A673 (cell line): ENCODE results near the gene FAM20A. TPM values are rescaled to one million over a fixed set of nuclear protein-coding genes. Genes with fewer than 3 reads are reported as not detected.

Experiments used
- BruUV-seq: library from RNA; stranded (reverse); fragments of 400-500 nt; replicated peaks from 2 replicates; lab custom pipeline; 2021; lab: Mats Ljungman, UMichigan
- CTCF ChIA-PET: fragments of 300-600 bp; sonication (Branson Sonifier 250); formaldehyde crosslinking; loops from one replicate; lab custom pipeline; 2022; ENCODE audit warnings: antibody characterized with exemption; lab: Charles Lee
- POLR2A ChIA-PET: fragments of 300-600 bp; sonication (Branson Sonifier 250); formaldehyde crosslinking; loops from one replicate; lab custom pipeline; 2022; ENCODE audit warnings: antibody characterized with exemption; ENCODE audit not compliant: low non-redundant PET; lab: Charles Lee
- DNase-seq: peaks from one replicate; pipeline ENCODE4 v3.0.0-alpha.2; 2015; ENCODE audit warnings: low spot score
- H3K27ac ChIP-seq: fragments of 200-600 bp; sonication (generic); 2 replicates; pipeline ENCODE4 v1.5.1; 2016; ENCODE audit warnings: mixed run types, low read depth, mild to moderate bottlenecking, mixed read lengths, antibody characterized with exemption, low read length; ENCODE audit not compliant: poor library complexity, severe bottlenecking
- H3K27me3 ChIP-seq: fragments of 200-600 bp; sonication (generic); replicated peaks from 2 replicates; pipeline ENCODE4 v1.6.1; 2017; ENCODE audit warnings: mixed run types, low read depth, mild to moderate bottlenecking, mixed read lengths, antibody characterized with exemption, low read length; ENCODE audit not compliant: insufficient read depth, poor library complexity
- H3K36me3 ChIP-seq: fragments of 200-600 bp; sonication (generic); 2 replicates; pipeline ENCODE4 v1.6.1; 2016; ENCODE audit warnings: mixed run types, mild to moderate bottlenecking, mixed read lengths, antibody characterized with exemption, low read length; ENCODE audit not compliant: insufficient read depth, poor library complexity, severe bottlenecking
- H3K4me1 ChIP-seq: fragments of 200-600 bp; sonication (generic); 2 replicates; pipeline ENCODE4 v1.6.1; 2017; ENCODE audit warnings: mixed run types, mild to moderate bottlenecking, mixed read lengths, antibody characterized with exemption, low read length; ENCODE audit not compliant: insufficient read depth, poor library complexity, severe bottlenecking
- H3K4me3 ChIP-seq: fragments of 200-600 bp; sonication (generic); 2 replicates; pipeline ENCODE4 v1.5.1; 2016; ENCODE audit warnings: low read depth, mixed run types, mild to moderate bottlenecking, mixed read lengths, low read length; ENCODE audit not compliant: poor library complexity, severe bottlenecking
- H3K9me3 ChIP-seq: fragments of 200-600 bp; sonication (generic); 2 replicates; pipeline ENCODE4 v1.6.1; 2016; ENCODE audit warnings: mixed run types, low read depth, mild to moderate bottlenecking, mixed read lengths, antibody characterized with exemption, low read length; ENCODE audit not compliant: poor library complexity, severe bottlenecking
- EZH2 ChIP-seq: fragments of 200-600 bp; sonication (generic); IDR thresholded peaks from 2 replicates; pipeline ENCODE4 v1.6.1; 2017; ENCODE audit warnings: borderline replicate concordance, low read depth, mild to moderate bottlenecking, mixed read lengths, antibody characterized with exemption, low read length; ENCODE audit not compliant: poor library complexity, severe bottlenecking
- intact Hi-C: fragments of 100-400 bp; cut with micrococcal nuclease; formaldehyde crosslinking; loops from one replicate; pipeline ENCODE4 v1.10.0; 2022; ENCODE audit not compliant: unreplicated experiment
- total RNA-seq: library from RNA; stranded (reverse); gene quantifications from 2 replicates; pipeline ENCODE4 v1.2.3, GENCODE V29; 2021
- TF ChIP-seq, protein P1 (sequence below): fragments of 300-800, 200-600 bp; sonication (generic); conservative IDR thresholded peaks from 2 replicates; pipeline ENCODE4 v1.5.1; 2017; ENCODE audit warnings: low read depth, mild to moderate bottlenecking, antibody characterized with exemption, low read length, moderate library complexity, mixed read lengths

FAM20A gene
- total RNA-seq, 1 experiment from 2014 or later: not detected

DNA sequence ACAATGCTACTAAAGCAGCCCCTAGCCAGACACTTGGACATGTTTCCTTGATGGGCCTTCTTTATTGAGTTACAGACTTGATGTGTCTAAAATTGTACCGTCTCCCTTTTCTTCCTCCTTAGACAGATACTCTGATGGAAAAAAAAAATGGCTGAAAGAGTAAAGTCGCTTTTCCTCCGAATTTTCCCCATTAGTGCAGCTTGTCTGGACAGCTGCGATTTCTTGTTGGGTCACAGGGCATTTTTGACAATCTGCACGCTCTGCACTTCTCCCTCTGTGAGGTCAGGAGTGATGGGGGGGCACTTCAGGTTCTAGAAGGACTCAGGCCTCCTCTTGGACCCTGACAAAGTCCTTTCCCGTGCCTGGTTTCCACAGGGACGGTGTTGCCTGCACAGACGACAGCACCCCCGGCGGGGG lies 89.9 kb downstream of the FAM20A start:
- no TSS peak for BruUV-seq
- H3K4me3 ChIP-seq: peak overlapping the region; percentile 88
- no peak for TF ChIP-seq EZH2
- TF ChIP-seq, protein P1, sequence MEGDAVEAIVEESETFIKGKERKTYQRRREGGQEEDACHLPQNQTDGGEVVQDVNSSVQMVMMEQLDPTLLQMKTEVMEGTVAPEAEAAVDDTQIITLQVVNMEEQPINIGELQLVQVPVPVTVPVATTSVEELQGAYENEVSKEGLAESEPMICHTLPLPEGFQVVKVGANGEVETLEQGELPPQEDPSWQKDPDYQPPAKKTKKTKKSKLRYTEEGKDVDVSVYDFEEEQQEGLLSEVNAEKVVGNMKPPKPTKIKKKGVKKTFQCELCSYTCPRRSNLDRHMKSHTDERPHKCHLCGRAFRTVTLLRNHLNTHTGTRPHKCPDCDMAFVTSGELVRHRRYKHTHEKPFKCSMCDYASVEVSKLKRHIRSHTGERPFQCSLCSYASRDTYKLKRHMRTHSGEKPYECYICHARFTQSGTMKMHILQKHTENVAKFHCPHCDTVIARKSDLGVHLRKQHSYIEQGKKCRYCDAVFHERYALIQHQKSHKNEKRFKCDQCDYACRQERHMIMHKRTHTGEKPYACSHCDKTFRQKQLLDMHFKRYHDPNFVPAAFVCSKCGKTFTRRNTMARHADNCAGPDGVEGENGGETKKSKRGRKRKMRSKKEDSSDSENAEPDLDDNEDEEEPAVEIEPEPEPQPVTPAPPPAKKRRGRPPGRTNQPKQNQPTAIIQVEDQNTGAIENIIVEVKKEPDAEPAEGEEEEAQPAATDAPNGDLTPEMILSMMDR: no peak
- no peaks in the 10 kb centered on the region for H3K27me3 ChIP-seq
- ChIA-PET CTCF (no interaction called here), POLR2A (no interaction called here)
- intact Hi-C loops: no loop called here
- peaks cover 14% of the 10 kb centered on the region for H3K36me3 ChIP-seq
- no peaks in the 10 kb centered on the region for H3K9me3 ChIP-seq
- peak overlapping the region; percentile 96 for H3K27ac ChIP-seq
- DNase-seq: no peak
- peaks cover 7% of the 10 kb centered on the region for H3K4me1 ChIP-seq

DNA sequence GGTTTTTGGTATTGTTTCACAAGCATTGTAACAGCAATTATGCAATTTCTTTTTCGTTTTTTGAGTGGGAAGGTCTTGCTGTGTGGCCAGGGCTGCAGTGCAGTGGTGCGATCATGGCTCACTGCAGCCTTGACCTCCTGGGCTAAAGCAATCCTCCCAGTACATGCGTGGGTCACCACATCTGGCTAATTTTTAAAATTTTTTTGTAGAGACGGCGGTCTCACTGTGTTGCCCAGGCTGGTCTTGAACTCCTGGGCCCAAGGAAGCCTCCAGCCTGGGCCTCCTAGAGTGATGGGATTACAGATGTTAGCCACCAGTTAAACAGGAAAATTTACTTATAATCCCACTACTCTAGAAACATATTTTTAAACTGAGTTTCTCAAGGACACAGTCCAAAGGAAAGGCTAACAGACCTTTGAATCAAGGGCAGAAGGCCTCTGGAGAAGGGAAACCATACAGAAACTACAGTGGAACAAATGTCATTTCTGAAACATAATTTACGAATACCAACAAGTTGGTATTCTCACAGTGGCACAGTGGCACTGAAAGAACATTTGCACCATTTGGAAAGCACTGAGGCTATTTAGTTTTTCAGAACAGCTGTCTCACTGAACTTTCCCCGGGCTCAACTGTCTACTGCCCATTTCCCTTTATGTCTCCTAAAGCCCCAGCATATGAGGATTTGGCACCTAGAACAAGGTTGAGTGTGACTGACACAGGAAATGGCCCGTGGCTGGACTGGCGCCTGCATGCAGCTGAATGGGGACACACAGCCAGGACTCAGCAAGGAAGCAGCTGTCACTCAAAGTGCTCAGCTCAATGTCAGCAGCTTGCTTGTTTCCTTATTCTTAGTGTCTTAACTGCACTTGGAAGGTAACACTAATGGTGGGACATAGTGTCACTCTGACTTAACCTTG lies 91.8 kb downstream of the FAM20A start:
- peaks cover under 1% of the 10 kb centered on the region for H3K36me3 ChIP-seq
- POLR2A ChIA-PET: no interaction called here
- intact Hi-C loops: no loop called here
- no peaks in the 10 kb centered on the region for H3K27me3 ChIP-seq
- no peak overlapping the region for H3K4me3 ChIP-seq
- CTCF ChIA-PET: no interaction called here
- DNase-seq: peak; percentile 14
- H3K9me3 ChIP-seq: no peaks in the 10 kb centered on the region
- no peak for TF ChIP-seq EZH2
- TF ChIP-seq, protein P1: no peak
- no TSS peak for BruUV-seq
- H3K4me1 ChIP-seq: peaks cover 3% of the 10 kb centered on the region
- H3K27ac ChIP-seq: no peak overlapping the region

- H3K27ac ChIP-seq: no peak overlapping the region
- no peak for DNase-seq
- no TSS peak for BruUV-seq
- CTCF ChIA-PET: no interaction called here
- H3K27me3 ChIP-seq: no peaks in the 10 kb centered on the region
- H3K9me3 ChIP-seq: no peaks in the 10 kb centered on the region
- no peaks in the 10 kb centered on the region for H3K36me3 ChIP-seq
- intact Hi-C loops: no loop called here
- no peaks in the 10 kb centered on the region for H3K4me1 ChIP-seq
- TF ChIP-seq EZH2: no peak
- TF ChIP-seq, protein P1: no peak
- POLR2A ChIA-PET: no interaction called here
- H3K4me3 ChIP-seq: no peak overlapping the region
These were observed 93.6 kb downstream of the FAM20A start for GRCh38 chr17:68507576-68507975.
